ENCODE data around the gene TMEM203. TPM values are rescaled to one million over a fixed set of nuclear protein-coding genes. Genes with fewer than 3 reads are reported as not detected.
A peak's percentile ranks its signal among the peaks of the same experiment; 100 is the strongest.

The TMEM203 gene
- total and polyA plus RNA-seq, 10 of the 15 experiments (the other 5 are each of a cell fraction or from before 2014, with no cell fraction given): 7.2 to 68.1 (median 33.8) TPM

DNA sequence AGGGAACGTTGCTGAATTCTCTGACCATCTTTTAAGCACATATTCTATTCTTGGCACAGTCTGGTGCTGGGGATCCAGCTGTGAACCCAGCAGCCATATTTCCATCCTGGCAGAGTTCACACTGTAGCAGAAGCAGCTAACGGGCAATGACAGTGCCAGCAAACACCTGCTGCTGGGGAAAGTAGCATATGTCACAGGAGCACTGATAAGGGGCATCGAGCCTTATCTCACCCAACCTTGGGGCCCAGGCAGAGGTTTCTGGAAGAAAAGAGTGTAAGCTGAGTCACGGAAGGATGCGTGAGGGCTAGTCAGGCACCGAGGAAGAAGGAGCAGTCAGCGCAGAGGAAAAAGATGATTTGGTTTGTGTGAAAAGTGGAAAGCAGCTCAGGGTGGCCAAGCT lies 1.2 kb upstream of the TMEM203 start:
- SMC1A ChIA-PET (ENCODE audit: uncharacterized antibody, unreplicated experiment): interaction anchor here (0.6 kb wide), 1 partner anchor 90 kb away, joined by 3 read pairs; no protein-coding TSS in a partner anchor
- peak overlapping the region; percentile 95 for H3K4me3 ChIP-seq
- TF ChIP-seq CHD1 (IDR thresholded peaks at IDR 0.05; ENCODE audit: low read depth, low read length): no peak
- no peak for TF ChIP-seq TBL1XR1 (IDR thresholded peaks at IDR 0.05; ENCODE audit: low read depth, low read length)
- no peak for TF ChIP-seq ZZZ3 (IDR thresholded peaks at IDR 0.05; ENCODE audit: control insufficient read depth, insufficient read length, low read depth)
- no peak for TF ChIP-seq SPI1 (IDR thresholded peaks at IDR 0.05; ENCODE audit: borderline replicate concordance, insufficient read depth, low read depth, low read length)
- no peak for TF ChIP-seq ATF7 (IDR thresholded peaks at IDR 0.05; ENCODE audit: low read depth)
- TF ChIP-seq, protein P1, sequence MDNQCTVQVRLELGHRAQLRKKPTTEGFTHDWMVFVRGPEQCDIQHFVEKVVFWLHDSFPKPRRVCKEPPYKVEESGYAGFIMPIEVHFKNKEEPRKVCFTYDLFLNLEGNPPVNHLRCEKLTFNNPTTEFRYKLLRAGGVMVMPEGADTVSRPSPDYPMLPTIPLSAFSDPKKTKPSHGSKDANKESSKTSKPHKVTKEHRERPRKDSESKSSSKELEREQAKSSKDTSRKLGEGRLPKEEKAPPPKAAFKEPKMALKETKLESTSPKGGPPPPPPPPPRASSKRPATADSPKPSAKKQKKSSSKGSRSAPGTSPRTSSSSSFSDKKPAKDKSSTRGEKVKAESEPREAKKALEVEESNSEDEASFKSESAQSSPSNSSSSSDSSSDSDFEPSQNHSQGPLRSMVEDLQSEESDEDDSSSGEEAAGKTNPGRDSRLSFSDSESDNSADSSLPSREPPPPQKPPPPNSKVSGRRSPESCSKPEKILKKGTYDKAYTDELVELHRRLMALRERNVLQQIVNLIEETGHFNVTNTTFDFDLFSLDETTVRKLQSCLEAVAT (IDR thresholded peaks at IDR 0.05): no peak
- TF ChIP-seq GABPA (IDR thresholded peaks at IDR 0.05; ENCODE audit: low read depth): no peak
- TF ChIP-seq KLF5 (IDR thresholded peaks at IDR 0.05; ENCODE audit: partially characterized antibody): no peak
- POLR2A ChIA-PET: interaction anchor here (0.6 to 8.0 kb wide), 5 partner anchors 16 to 139 kb away, joined by 3 to 68 read pairs (median 4); partner anchors contain the start of genes CYSRT1 and RNF208
- H2AFZ ChIP-seq (ENCODE audit: control insufficient read depth, low read depth, low read length): no peak overlapping the region
- H3K27ac ChIP-seq (ENCODE audit: control insufficient read depth, insufficient read depth): no peak overlapping the region
- RAD21 ChIA-PET (ENCODE audit: unreplicated experiment): no interaction called here
- TSS peak; percentile 78 for BruUV-seq (replicated peaks)
- H4K20me1 ChIP-seq (ENCODE audit: control insufficient read depth, insufficient read depth): no peaks in the 10 kb centered on the region
- 62% methylated on average over 7 of the region's 7 CpGs for WGBS (ENCODE audit: insufficient coverage, insufficient replicate concordance, low lambda C conversion rate, missing lambda C conversion rate)
- H3K9ac ChIP-seq (ENCODE audit: control insufficient read depth, insufficient read depth, low read length): peak overlapping the region; percentile 98
- in situ Hi-C loops (cut with MboI): no loop called here
- H3K79me2 ChIP-seq (ENCODE audit: control insufficient read depth, insufficient read depth, low read length): peaks cover 43% of the 10 kb centered on the region
- CTCF ChIA-PET: interaction anchor here (1.1 to 2.2 kb wide), 3 partner anchors 16 to 30 kb away, joined by 4 to 7 read pairs (median 5); partner anchors contain the start of genes ANAPC2 and SSNA1
- peak overlapping the region; percentile 93 for H3K4me2 ChIP-seq (ENCODE audit: control insufficient read depth, insufficient read depth)
- FAIRE-seq: no peak
- H3K36me3 ChIP-seq (ENCODE audit: control insufficient read depth in 2 of 2, insufficient read depth in 2 of 2, low read length in 1 of 2): peaks cover 0 to 4% of the 10 kb centered on the region in 2 experiments; a peak in 1 of 4 replicates
- no peak for ATAC-seq
- no peaks in the 10 kb centered on the region for H3K9me3 ChIP-seq (replicated peaks; ENCODE audit: control insufficient read depth, insufficient read depth, low read length)
- H3K4me1 ChIP-seq (ENCODE audit: control insufficient read depth, insufficient read depth, low read length): peaks cover 34% of the 10 kb centered on the region
- no peaks in the 10 kb centered on the region for H3K27me3 ChIP-seq (replicated peaks in 1 of 2; ENCODE audit: control insufficient read depth in 2 of 2, insufficient read depth in 2 of 2, low read length in 1 of 2)
- intact Hi-C loops (cut with micrococcal nuclease; ENCODE audit: unreplicated experiment): no loop called here
- DNase-seq (ENCODE audit: low read depth, low spot score): no peak

Data from GM12878 (cell line).